Measurements from ENCODE around the gene PSMG4. TPM values are rescaled to one million over a fixed set of nuclear protein-coding genes. Genes with fewer than 3 reads are reported as not detected.

PSMG4 gene
- total and polyA plus RNA-seq, 2 of the 8 experiments (the other 6 are each of a cell fraction or from before 2014, with no cell fraction given) = 40.6 to 113 TPM

DNA sequence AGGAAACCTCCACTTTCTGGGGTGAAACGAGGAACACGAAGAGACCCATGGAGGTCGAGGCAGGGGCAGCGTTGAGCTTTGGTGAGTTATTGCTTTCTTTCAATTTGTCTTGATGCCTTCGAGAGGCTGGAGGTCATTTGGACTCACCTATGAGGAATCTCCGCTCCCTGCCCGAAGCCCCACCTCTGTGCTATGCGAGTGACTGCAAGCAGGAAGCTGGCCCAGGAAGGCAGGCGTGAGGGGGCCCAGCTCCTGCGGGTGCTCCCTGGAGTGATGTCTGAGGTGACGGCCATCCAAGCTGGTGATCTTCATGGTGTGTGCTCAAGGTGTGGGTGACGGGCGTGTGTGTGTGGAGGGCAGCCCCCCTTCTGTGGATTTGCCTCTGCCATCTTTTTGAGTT lies 13.0 kb downstream of the PSMG4 start (continued):
- TF ChIP-seq, protein P1, sequence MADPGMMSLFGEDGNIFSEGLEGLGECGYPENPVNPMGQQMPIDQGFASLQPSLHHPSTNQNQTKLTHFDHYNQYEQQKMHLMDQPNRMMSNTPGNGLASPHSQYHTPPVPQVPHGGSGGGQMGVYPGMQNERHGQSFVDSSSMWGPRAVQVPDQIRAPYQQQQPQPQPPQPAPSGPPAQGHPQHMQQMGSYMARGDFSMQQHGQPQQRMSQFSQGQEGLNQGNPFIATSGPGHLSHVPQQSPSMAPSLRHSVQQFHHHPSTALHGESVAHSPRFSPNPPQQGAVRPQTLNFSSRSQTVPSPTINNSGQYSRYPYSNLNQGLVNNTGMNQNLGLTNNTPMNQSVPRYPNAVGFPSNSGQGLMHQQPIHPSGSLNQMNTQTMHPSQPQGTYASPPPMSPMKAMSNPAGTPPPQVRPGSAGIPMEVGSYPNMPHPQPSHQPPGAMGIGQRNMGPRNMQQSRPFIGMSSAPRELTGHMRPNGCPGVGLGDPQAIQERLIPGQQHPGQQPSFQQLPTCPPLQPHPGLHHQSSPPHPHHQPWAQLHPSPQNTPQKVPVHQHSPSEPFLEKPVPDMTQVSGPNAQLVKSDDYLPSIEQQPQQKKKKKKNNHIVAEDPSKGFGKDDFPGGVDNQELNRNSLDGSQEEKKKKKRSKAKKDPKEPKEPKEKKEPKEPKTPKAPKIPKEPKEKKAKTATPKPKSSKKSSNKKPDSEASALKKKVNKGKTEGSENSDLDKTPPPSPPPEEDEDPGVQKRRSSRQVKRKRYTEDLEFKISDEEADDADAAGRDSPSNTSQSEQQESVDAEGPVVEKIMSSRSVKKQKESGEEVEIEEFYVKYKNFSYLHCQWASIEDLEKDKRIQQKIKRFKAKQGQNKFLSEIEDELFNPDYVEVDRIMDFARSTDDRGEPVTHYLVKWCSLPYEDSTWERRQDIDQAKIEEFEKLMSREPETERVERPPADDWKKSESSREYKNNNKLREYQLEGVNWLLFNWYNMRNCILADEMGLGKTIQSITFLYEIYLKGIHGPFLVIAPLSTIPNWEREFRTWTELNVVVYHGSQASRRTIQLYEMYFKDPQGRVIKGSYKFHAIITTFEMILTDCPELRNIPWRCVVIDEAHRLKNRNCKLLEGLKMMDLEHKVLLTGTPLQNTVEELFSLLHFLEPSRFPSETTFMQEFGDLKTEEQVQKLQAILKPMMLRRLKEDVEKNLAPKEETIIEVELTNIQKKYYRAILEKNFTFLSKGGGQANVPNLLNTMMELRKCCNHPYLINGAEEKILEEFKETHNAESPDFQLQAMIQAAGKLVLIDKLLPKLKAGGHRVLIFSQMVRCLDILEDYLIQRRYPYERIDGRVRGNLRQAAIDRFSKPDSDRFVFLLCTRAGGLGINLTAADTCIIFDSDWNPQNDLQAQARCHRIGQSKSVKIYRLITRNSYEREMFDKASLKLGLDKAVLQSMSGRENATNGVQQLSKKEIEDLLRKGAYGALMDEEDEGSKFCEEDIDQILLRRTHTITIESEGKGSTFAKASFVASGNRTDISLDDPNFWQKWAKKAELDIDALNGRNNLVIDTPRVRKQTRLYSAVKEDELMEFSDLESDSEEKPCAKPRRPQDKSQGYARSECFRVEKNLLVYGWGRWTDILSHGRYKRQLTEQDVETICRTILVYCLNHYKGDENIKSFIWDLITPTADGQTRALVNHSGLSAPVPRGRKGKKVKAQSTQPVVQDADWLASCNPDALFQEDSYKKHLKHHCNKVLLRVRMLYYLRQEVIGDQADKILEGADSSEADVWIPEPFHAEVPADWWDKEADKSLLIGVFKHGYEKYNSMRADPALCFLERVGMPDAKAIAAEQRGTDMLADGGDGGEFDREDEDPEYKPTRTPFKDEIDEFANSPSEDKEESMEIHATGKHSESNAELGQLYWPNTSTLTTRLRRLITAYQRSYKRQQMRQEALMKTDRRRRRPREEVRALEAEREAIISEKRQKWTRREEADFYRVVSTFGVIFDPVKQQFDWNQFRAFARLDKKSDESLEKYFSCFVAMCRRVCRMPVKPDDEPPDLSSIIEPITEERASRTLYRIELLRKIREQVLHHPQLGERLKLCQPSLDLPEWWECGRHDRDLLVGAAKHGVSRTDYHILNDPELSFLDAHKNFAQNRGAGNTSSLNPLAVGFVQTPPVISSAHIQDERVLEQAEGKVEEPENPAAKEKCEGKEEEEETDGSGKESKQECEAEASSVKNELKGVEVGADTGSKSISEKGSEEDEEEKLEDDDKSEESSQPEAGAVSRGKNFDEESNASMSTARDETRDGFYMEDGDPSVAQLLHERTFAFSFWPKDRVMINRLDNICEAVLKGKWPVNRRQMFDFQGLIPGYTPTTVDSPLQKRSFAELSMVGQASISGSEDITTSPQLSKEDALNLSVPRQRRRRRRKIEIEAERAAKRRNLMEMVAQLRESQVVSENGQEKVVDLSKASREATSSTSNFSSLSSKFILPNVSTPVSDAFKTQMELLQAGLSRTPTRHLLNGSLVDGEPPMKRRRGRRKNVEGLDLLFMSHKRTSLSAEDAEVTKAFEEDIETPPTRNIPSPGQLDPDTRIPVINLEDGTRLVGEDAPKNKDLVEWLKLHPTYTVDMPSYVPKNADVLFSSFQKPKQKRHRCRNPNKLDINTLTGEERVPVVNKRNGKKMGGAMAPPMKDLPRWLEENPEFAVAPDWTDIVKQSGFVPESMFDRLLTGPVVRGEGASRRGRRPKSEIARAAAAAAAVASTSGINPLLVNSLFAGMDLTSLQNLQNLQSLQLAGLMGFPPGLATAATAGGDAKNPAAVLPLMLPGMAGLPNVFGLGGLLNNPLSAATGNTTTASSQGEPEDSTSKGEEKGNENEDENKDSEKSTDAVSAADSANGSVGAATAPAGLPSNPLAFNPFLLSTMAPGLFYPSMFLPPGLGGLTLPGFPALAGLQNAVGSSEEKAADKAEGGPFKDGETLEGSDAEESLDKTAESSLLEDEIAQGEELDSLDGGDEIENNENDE (IDR thresholded peaks at IDR 0.05; ENCODE audit: insufficient replicate concordance, low read length) = no peak
- TF ChIP-seq CBX5 (IDR thresholded peaks at IDR 0.05; ENCODE audit: low read depth, low read length) (no peak), EGR1 (IDR thresholded peaks at IDR 0.05; ENCODE audit: borderline replicate concordance, low read depth, low read length) (no peak), JUN (IDR thresholded peaks at IDR 0.05; ENCODE audit: low read depth, low read length) (no peak), CEBPB (IDR thresholded peaks at IDR 0.05; ENCODE audit: low read depth, low read length) (no peak), SIN3A (conservative IDR thresholded peaks at IDR 0.05 in 1 of 2, IDR thresholded peaks at IDR 0.05 in 1 of 2; ENCODE audit: low read depth in 1 of 2, low read length in 2 of 2) (no peak), EP300 (IDR thresholded peaks at IDR 0.05; ENCODE audit: borderline replicate concordance in 1 of 2, low read depth in 2 of 2, low read length in 2 of 2) (no peak), TEAD4 (IDR thresholded peaks at IDR 0.05; ENCODE audit: low read depth, low read length) (no peak)

Data from H1 (cell line).